Measurements from ENCODE around the gene SNX8. TPM values are rescaled to one million over a fixed set of nuclear protein-coding genes. Genes with fewer than 3 reads are reported as not detected.

SNX8 gene
- total and polyA plus RNA-seq, 2 of the 8 experiments (the other 6 are each of a cell fraction or from before 2014, with no cell fraction given): 46.2 to 70.8 TPM

GRCh38 chr7:2269991-2270460 is 44.2 kb downstream of the SNX8 start (continued):
- TF ChIP-seq CHD7 (IDR thresholded peaks at IDR 0.05; ENCODE audit: insufficient replicate concordance, low read length): no peak
- TF ChIP-seq SAP30 (IDR thresholded peaks at IDR 0.05; ENCODE audit: insufficient read depth, insufficient replicate concordance, low read length): no peak
- no peak for TF ChIP-seq ATF3 (IDR thresholded peaks at IDR 0.05; ENCODE audit: insufficient read depth, low read depth, low read length)
- TF ChIP-seq EP300 (IDR thresholded peaks at IDR 0.05; ENCODE audit: borderline replicate concordance in 1 of 2, low read depth in 2 of 2, low read length in 2 of 2): no peak
- TF ChIP-seq KDM5A (IDR thresholded peaks at IDR 0.05; ENCODE audit: low read length): no peak
- TF ChIP-seq HDAC6 (IDR thresholded peaks at IDR 0.05; ENCODE audit: low read depth, low read length): no peak
- TF ChIP-seq CHD1 (IDR thresholded peaks at IDR 0.05; ENCODE audit: low read depth, low read length): no peak
- TF ChIP-seq BACH1 (IDR thresholded peaks at IDR 0.05; ENCODE audit: low read length): no peak
- no peak for TF ChIP-seq CREB1 (IDR thresholded peaks at IDR 0.05)
- TF ChIP-seq NANOG (IDR thresholded peaks at IDR 0.05; ENCODE audit: insufficient read depth, low read depth, low read length, poor library complexity, severe bottlenecking): no peak
- no peak for TF ChIP-seq CTBP2 (IDR thresholded peaks at IDR 0.05; ENCODE audit: borderline replicate concordance, insufficient read depth, insufficient read length, low read length)
